ENCODE measurements around the gene CNTN6.

DNA sequence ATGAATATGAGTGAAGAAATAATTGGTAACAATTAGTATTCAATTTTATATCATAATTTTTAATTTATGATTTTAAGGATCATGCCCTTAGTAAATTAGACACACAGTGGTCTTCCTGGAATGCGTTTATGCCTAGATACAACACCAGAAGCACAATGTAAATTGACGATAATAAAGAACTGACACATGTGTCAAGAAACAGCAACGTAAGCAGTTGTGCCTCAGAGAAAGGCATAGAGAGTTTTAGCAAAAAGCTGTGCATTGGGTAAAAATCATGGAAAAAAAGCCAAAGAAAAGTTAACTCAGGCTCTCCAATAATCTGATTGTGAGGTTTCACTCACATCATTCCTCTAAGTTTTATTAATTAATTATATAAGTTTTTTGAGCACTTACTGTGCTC is 37.0 kb upstream of the CNTN6 start:
- TF ChIP-seq, protein P1, sequence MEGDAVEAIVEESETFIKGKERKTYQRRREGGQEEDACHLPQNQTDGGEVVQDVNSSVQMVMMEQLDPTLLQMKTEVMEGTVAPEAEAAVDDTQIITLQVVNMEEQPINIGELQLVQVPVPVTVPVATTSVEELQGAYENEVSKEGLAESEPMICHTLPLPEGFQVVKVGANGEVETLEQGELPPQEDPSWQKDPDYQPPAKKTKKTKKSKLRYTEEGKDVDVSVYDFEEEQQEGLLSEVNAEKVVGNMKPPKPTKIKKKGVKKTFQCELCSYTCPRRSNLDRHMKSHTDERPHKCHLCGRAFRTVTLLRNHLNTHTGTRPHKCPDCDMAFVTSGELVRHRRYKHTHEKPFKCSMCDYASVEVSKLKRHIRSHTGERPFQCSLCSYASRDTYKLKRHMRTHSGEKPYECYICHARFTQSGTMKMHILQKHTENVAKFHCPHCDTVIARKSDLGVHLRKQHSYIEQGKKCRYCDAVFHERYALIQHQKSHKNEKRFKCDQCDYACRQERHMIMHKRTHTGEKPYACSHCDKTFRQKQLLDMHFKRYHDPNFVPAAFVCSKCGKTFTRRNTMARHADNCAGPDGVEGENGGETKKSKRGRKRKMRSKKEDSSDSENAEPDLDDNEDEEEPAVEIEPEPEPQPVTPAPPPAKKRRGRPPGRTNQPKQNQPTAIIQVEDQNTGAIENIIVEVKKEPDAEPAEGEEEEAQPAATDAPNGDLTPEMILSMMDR (IDR thresholded peaks at IDR 0.05; ENCODE audit: low read depth, low read length, poor library complexity, severe bottlenecking), result no peak
- no peak for TF ChIP-seq EZH2phosphoT487 (IDR thresholded peaks at IDR 0.05; ENCODE audit: borderline replicate concordance, low read length)
